ENCODE measurements around the gene GSC2.

GSC2 gene

DNA sequence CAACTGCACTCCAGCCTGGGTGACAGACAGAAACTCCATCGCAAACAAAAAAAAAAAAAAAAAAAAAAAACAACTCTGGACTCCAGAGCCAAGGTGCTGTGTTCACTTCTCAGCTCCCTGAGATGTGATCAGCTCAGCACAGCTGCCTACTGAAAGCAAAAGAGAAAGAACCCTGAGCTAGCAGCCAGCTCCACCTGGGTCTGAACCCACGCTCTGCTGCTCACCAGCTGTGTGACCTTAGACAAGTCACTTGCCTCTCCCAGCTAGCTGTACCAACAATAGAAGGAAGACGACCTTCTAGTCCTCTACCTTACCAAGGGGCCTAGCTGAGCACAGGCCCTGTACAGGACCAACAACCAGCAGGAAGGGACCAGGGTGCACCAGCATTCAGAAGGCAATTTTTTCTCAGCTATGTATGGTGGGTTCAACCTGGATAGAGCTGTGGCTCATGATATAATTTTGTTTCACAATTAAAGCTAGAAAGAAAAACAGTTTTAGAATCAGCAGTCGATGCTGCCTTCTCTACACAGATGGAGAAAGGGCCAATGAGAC, 31.7 kb downstream of the GSC2 start:
- DNase-seq: no peak

DNA sequence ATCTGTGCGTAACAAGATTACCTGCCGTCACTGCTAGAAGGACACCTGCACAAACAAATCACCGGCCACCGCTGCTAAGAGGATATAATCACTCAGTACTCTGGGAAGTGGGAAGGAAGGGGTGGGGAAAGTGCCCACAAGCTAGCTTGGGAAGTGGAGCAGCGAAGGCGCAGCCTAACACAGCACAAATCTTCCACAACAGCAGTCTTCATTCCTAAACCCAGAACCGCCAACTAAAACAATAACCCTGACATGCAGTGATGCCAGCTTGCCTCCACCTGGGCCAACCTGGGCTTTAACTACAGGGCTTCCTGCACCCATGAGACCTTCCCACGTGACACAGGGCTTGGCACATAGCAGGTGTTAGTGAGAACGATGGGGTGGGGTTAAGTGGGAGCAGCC, 33.0 kb downstream of the GSC2 start:
- DNase-seq: no peak

DNA sequence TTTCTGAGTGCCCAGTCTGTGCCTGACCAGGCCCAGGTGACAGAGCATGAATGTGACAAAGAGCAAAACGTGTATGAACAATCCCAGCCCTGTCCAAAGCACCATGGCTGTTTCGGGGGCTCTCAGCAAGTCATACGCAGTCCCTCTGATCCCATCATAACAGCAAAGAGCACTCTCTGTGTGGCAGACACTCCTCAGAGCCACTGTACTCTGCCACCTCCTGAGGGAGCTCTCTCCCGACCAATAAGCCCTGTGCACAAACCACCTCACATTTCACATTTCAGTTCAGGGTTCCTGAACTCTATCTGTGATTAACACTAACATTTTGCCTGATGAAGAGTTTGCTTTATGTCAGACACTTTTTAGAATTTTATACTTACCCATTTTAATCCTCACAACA, 34.5 kb downstream of the GSC2 start:
- DNase-seq: peak; percentile 66

DNA sequence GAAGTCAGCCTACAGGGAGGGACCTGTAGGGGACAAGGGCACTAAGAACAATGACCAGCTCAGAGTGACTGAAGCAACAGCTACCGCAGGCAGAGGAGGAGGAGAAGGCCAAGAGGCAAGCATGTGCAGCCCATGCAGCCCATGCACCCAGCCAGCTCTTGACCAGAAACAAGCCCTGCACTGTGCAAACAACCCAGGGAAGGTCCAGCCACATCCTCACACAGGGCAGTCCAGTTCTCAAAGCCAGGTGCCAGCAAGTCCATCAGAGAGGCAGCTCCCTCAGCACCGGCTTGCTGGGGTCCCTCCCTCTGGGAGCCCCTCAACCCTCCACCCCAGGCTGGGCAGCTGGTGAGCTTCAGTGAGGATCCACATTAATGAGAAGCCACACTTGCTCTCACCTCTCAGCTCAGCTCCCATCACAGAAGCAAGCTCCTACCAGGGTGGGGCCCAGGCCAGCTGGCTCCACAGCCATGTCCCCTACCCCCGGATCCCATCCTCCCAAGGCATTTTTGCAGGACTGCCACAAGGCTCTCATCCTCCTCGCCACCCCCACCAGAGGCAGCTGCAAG, 35.0 kb downstream of the GSC2 start:
- no peak for DNase-seq

DNA sequence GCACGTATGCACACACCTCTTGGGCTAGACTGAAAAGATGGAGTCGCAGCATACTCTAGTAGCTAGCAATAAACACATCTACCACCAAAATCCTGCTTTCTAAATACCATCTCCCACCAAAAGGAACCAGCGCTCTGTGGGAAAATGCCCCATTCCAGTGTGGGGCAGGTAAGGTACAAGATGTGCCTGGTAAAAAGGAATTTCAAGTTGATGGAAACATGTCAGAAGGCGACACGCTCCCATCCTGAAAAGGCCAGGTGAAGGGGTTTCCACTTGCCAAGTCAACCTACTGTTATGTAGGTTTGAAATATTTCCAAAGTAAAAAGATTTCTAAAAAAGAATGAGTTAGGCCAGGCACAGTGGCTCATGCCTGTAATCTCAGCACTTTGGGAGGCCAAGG, 36.7 kb downstream of the GSC2 start:
- DNase-seq: no peak

DNA sequence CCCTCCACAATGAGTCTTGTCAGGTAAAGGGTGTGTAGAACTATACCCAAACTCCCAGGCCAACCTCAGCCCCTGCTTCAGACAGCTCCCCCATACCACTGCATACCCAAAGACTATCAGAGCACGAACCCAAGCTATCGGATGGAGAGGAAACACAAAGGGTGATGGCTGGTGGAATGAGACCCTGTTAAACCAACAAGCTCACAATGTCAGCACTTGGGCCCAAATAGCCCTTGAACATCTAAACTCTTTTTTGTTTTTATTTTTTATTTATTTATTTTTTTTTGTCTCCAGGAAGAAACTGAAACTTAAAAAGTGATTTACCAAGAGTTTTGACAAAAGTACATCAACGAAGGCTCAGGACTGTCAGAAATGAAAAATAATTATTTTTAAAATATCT, 38.5 kb downstream of the GSC2 start:
- no peak for DNase-seq

DNA sequence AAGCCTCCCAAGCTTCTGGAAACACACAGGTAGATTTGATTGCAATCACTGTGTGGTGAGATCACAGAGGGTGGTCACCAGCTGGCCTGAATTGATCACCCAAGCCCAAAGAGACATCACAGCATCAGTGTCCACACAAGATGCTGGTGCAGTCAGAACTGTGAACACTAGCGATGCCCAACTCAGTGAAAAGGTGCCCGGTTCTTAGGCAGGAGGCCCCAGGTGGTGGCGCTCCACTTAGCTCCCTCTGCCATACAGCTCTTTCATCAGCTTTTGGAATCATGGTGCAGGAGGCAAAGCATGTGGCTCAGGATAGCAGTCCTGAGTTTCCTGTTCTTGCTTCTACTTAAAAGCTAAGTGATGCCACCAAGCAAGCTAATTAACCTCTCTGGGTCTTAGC, 39.0 kb downstream of the GSC2 start:
- no peak for DNase-seq

DNA sequence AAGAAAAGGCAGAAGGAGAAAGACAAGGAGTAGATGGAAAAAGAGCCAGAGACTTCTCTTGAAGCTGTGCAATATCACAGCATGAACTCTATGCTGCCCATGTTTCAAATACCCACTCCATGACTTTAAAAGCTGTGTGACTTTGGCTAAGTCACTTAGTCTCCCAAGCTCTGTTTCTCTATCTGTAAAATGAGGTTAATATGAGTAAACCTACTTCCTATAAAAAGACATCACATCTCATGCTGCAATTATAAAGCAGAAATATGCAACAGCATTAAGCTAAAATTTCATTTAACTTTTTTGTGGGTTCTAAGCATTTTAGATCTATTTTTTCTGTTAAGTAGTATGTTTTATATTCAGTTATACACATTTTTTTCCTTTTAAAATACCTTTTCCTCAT, 39.4 kb downstream of the GSC2 start:
- peak; percentile 28 for DNase-seq

DNA sequence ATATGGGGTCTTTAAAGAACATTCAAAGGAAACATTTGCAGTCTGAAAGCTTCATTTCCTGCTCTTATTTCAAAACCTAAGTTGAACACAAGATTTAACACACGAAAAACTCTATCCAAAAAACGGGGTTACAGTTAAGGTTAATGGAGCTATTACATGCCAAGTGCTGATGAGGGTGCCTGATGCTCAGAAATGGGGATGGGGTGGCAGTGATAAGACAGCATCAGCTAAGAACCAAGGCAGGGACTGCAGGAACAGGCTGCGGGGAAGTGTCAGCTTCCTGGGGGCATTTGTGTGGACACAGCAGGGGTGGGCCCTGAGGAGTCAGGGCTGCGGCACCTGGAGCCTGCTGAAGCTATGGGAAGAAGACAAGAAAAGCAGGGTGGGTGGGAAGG, 40.0 kb downstream of the GSC2 start:
- peak; percentile 62 for DNase-seq

DNA sequence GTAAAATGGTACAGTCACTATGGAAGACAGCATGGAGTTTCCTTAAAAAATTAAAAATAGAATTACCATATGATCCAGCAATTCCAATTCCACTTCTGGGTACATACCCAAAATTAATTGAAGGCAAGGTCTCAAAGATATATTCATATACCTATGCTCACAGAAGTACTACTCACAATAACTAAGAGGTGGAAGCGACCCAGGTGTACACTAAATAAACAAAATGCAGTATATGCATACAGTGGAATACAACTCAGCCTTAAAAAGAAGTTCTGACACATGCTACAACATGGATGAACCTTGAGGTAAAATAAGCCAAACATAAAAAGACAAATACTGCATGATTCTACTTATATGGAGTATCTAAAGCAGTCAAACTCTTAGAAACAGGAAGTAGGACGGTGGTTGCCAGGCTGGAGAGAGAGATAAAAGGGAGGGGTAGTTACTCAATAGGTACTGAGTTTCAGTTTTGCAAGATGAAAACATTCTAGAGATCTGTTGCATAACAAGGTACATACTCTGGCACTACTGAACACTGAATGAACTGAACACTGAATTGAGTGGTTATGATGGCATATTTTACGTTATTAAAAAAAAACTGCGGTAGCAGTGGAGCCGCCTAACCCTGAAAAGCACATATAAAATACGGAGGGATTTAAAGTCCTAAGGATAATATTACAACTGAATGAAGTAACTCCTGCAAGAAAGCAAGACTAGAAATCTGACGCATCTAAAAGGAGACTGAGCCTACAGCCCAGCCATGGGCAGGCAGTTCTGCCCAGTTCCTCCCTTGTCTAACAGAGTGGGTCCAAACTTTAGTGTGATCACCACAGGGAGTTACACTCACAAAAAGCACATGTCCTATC, 40.7 kb downstream of the GSC2 start:
- DNase-seq: peak; percentile 97

DNA sequence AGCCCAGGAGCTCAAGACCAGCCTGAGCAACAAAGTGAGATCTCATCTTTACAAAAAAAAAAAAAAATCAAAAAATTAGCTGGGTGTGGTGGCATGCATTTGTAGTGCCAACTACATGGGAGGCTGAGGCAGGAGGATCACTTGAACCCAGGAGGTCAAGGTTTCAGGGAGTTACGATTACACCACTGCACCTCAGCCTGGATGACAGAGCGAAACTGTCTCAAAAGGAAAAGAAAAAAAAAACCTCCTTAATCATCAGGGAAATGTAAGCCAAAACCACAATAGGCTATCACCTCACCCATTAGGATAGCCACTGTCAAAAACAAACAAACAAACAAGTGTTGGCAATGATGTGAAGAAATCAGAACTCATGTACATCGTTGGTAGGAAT, 41.3 kb downstream of the GSC2 start:
- DNase-seq: peak; percentile 37

DNA sequence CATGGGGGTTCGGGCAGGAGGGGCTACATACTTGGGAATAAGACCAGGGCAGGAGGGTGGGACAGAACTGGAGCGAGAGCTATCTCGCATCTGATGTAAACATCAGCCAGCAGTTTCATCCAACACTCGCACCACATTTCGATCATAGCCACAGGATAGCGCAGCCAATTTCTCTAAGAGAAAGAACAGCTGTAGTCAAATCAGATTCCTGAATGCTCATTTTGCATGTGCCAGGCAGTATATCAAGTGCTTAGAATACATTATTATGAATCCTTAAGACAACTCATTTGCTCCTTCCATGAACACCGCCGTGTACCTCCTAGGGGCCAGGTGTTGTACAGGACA, 42.4 kb downstream of the GSC2 start:
- DNase-seq: no peak

DNA sequence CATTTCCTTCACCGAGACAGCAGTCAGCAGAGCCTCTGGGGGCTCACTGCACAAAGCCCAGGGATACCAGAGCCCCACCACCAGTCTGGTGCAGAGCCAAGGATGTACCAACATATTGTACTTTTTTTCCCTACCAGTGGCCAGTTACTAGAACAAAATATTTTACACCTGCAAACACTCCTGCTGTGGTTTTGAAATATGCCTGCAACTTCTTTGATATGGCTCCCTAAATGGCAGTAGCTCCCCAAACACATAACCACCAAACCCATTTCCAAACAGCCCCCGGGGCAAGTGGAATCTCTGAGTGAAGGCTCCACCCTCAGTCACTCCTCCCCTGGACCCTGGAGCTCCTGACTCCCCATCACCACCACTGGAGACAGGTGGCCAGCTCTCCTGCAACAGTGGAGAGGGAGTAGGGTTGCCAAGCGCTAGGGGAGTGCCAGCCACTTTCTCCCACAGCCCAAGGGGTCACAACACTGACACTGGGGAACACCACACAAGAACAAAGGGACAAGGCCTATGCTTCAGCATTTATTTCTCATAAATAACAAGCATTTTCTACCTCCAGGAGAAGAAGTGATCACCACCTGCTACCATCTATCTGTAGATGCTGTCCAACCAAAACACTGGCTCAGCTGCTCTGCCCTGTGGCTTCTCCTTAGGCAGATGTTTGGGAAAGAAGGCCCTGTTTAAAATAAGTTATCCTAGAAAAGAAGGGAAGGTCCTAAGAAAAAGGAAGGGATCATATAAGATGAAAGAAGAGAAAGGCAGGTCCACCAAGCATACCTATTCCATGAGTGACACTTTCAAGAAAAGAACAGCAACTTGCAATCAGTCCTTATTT, 43.0 kb downstream of the GSC2 start:
- peak; percentile 22 for DNase-seq

DNA sequence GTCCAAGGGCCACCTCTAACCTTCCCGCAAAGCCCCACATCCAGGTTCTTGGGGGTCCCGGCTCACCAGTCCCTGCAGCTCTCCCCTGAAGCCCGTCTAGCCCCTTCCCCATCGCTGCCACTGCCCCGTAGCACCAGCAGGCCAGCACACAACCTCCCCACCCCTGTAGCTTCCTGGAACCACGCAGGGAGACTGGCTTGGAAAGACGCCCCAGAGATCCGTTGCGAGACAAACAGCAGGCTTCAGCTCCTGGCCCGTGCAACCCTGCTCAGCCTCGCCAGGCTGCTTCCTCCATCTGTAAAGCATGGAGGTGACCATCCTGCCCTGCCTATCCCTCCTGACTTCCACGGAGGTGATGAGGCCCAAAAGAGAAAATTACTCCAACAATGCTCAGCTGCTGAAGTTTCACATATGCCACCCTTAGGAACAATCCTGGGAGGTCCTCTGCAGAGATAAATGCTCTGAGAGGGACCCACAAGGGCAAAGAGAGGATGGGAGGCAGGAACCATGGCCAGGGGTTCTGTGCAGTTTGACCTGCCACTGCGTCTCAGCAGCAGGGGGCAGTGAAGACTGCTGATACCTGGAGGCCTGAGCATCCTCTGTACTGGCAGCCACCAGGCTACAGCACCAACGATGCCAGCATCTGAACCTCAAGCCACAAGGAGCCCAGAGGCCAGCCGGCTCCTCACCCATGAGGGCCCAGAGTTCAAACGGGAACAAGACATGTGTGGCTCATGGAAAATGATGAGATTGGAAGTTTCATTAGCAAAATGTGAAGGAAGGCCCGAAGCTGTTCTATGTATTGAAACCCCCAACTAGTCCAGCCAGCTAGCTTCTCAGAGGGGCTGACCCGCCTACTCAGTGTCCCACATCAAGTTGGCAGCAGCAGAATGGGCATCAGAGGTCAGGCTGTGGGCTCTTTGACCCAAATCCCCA, 44.0 kb downstream of the GSC2 start:
- peak; percentile 72 for DNase-seq

DNA sequence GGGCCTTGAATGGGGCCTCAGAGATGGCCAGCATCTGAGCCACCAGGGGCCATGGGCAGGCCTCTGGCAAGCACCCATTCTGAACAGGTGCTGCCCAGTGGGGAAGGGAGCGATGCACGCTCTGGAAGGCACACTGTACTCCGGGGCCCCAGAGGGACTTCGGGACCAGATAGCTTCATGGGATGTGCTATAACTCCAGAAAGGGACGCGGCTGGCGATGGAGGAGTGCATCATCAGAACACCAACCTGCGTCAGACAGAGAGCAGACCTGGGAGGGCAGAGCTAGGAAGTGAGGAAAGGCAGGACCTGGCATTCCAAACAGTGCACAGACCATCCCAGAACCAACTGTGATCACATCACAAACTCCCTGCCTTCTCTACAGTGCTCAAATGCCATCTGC, 44.6 kb downstream of the GSC2 start:
- no peak for DNase-seq

DNA sequence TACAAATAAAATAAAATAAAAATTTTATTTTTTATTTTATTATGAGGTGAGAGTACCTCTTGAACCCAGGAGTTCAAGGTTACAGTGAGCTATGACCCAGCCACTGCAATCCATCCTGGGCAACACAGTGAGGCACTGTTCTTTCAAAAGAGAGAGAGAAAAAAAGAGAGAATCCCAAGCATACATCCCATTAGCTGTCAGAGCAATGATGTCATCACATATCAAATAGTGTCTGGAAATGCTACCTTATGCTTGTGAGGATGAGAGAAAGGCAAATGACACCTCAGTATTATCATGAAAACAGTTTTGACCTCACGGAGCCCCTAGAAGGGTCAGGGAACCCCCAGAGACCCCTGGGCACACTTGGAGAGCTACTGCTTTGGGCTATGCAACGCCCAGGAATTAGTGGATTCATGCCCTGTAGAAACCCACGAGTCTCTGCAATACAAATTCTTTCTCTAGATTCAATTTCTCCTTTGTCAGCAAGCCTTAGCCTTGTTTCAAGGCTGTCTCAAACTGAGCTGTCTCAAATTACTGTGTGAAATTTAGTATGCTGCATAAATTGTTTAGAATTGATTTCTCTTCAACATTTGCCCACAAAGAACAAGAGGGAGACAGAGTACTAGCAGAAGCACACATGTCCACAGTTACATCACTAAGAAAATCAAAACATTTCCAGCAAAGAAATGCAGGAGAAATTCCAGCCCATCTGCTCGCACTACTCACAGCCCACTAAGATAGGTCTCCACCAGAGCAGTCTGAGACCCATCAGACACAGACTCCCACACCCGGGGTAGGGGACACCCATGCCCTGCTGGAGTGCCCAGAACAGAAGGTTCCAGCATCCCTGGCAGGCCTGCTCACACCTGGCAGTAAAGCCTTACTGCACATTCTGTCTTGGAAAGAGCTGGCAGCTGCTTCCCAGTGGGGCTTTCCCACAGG, 45.9 kb downstream of the GSC2 start:
- no peak for DNase-seq

DNA sequence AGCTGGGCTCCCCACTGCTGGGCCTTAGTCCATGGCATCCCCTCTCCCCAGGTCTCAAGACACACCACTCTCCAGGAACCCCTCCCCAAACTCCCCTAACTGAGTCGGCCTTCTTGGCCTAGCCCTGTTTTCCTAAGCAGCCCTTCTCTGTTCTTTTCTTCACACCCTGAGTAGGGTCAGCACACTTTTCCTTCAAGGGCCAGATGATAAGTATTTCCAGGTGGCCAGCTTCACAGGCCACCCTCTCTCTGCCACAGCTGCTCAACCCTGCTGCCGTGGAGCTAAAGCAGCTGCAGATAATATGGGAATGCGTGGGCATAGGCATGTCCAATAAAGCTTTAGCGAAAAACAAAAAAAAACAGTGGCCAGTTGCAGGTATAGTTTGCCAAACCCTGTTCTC, 51.9 kb downstream of the GSC2 start:
- DNase-seq: no peak

DNA sequence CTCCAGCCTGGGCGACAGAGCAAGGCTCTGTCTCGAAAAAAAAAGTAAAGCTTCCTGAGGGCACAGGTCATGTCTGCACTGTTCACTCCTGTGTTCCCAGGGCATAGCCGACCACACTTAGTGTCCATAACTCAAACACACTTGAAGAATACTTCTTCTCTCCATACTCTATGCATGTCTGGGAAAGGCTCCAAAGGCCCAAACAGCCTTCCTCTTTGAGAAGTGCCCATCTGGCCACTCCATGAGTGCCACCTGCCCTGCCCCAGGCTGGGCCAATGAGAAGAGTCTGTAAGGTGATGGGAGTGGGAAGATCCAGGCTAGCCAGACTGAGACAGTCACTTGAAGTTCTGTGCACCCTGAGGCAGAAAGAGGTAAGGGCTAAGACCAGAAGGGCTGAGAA, 52.6 kb downstream of the GSC2 start:
- no peak for DNase-seq
